ENCODE data around the gene TNFRSF1B.

TNFRSF1B gene

DNA sequence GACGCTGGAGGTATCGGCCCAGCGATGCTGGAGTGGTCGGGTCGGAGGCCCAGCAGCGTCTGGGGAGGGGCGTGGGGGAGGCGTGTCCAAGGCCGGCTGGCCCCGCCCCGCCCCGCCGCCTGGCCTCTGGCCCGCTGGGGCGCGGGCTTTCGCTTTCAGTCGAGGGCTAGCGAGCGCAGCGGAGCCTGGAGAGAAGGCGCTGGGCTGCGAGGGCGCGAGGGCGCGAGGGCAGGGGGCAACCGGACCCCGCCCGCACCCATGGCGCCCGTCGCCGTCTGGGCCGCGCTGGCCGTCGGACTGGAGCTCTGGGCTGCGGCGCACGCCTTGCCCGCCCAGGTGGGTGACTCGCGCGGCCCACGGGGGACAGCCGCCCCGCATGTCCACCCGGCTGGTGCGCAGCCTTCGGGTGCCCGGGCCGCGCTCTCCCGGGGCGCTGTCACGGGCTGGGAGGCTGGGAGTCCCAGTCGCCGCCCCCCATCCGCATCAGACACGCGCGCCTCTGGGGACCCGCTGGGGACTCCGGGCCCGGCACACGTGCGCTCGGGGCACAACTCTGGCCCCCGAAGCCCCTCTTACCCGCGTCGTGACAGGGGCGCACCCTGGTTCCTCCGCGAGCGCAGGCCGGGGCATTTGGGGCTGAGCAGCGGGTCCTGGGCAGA, at the start of gene TNFRSF1B:
TNFRSF1B (plus strand) TSS at position 158 of the 659 bp plus-strand sequence; CDS start at position 259, 101 bp downstream.
- peak; percentile 67 to 77 for DNase-seq

GRCh38 chr1:12121212-12122003, 45.4 kb upstream of the TNFRSF1B start:
- DNase-seq, result peak in 1 of 2 experiments; percentile 48

GRCh38 chr1:12123172-12123571, 43.6 kb upstream of the TNFRSF1B start:
- DNase-seq, result no peak

GRCh38 chr1:12124693-12125421, 41.9 kb upstream of the TNFRSF1B start:
- DNase-seq, result peak; percentile 69 to 75

GRCh38 chr1:12125422-12126355, 41.1 kb upstream of the TNFRSF1B start:
- DNase-seq, result no peak

- no peak for DNase-seq
These were observed 40.0 kb upstream of the TNFRSF1B start for GRCh38 chr1:12126781-12127180.

- DNase-seq, result no peak
These were observed 39.5 kb upstream of the TNFRSF1B start for GRCh38 chr1:12127206-12127810.

GRCh38 chr1:12128120-12128519, 38.7 kb upstream of the TNFRSF1B start:
- DNase-seq, result no peak

DNA sequence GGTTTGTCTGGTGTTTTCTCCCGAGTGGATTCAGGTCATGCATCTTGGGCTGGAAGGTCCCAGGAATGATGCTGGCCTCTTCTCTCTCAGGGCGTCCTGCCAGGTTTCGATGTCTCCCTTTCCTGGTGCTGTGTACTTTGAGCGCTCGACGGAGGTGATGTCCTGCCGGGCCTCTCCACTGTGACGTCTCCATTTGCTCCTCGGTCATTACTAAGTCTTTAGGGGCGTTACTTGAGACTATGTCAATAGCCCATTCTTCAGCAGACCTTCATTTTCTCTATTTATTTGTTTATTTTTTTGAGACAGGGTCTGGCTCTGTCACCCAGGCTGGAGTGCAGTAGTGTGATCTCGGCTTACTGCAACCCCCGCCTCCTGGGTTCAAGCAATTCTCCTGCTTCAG, 37.2 kb upstream of the TNFRSF1B start:
- no peak for DNase-seq

DNA sequence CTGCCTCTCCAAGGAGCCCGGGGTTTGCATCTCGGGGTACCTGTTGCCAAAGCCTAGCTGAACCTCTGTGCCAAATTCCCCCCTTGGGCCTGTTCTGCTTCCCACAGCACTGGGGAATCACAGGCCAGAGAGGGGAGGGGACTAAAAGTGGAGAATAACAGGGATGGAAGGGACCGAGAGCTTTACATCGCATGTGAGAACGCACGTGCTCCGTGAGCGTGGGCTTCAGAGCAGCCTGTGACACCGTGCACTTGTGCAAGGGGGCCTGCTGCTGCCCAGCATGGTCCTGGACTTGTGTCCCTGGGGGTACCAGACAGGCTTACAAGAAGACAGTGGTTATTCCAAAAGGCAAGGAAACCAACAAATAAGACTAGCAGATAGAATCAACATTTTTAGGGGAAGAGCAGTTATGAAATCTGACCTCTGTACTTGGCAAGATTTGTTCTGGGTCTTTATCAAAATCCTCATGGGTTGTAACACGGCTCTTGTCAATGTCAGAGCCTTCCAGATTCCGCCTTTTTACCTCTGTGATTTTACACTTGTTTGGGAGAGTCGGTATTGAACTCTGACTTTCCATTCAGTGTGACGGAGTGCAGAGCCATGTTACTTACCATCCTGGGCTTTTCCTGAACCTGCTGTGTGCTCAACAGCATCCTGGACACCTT, 36.2 kb upstream of the TNFRSF1B start:
- DNase-seq, result no peak

- DNase-seq, result no peak
These were observed 34.7 kb upstream of the TNFRSF1B start for GRCh38 chr1:12132078-12132477.

- no peak for DNase-seq
These were observed 32.1 kb upstream of the TNFRSF1B start for GRCh38 chr1:12134716-12135115.

DNA sequence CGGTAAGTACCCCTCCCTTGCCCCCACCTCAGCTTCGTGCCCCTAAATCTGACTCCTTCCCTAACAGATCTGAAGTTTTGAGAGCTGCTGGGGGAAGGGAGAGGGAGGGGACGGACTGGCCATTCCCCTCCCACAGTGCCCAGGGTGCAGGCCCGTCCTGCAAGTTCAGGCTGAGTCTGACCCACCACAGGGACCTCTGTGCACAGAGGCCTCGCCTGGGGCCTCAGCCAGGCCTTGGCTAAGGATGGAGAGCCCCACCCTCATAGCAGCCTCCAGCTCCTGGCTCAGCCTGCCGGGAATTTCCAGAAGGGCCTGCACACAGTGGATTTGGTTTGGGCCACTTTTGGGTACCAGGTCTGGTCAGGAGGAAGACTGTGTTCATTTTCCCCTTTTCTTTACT, 31.2 kb upstream of the TNFRSF1B start:
- DNase-seq, result no peak

DNA sequence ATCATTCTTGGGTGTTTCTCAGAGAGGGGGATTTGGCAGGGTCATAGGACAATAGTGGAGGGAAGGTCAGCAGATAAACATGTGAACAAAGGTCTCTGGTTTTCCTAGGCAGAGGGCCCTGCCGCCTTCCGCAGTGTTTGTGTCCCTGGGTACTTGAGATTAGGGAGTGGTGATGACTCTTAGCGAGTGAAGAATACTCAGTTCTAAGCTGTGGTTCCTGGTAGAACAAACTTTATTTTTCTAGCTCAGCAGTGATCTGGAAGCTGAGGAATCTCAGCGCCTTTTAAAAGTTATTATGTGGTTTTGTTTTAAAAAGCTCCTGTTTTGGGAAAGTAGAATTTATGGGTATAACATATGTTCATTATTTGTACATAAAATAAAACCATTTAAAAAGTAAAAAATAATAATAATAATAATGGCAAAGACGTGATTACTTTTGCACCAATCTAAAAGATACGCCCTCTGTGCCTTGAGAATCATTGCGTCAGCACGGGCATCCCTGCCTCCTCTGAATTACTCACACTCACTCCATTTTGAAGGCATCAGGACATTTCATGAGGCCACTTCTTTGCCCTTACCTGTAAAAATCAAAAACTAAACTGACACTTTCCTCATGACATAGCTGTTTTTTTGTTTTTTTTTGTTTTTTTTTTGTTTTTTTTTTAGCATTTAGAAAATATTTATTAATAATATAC, 29.7 kb upstream of the TNFRSF1B start:
- DNase-seq, result no peak

DNA sequence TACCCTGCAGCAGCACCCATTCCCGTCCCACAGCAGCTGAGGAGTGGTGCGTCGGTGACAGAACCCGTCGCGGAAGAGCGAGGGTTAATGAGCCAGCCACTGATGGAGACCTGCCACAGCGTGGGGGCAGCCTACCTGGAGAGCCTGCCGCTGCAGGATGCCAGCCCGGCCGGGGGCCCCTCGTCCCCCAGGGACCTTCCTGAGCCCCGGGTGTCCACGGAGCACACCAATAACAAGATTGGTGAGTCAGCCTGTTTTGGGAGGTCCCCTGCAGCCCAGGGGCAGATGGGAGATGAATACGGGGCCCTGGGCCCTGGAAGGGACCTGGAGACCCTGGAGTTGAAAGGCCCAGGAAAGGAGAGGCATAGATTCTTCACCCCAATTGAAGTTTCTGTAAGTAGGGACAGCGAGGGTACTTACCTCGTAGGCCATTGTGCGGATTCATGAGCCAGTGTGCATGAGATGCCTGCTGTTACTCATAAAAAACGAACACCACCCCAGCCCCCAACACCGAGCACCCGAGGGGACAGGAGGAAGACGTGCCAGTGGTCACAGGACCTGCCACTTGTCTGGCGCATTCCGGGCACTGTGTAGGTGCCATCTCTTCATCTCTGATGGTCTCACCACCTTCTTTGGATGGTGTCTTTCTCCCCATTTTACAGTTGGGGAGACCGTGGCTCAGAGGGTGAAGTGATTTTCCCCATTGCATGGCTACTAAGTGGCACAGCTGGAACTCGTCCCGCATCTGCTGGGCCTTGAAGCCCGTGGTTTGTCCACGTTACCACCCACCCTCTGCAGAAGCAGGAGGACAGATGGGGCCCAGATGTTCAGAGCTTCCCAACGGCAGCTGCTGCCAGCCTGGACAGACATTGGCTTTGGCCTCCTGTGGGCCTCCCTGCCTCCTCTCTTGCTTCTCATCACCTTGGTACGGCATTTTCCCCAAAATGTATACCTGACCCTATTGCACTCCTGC, 28.3 kb upstream of the TNFRSF1B start:
- DNase-seq, result no peak

DNA sequence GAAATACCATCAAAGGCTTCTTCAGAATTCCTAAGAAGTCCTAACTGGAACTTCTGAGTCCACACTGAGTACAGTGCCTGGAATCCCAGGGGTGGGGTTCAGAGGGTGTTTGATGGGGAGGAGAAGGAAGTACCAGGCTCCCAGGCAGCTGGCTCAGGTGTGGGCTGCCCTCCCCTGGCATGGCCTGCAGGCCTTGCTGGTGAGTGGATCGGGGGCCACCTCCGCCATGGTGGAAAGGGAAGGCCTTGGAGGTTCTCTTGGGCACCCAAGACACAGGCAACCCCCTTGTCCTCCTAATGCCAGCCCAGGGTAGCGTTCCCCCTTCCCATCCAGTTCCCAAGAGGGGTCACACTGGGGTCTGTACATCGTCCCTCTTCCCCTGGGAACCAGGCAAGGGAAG, 26.8 kb upstream of the TNFRSF1B start:
- DNase-seq, result no peak

DNA sequence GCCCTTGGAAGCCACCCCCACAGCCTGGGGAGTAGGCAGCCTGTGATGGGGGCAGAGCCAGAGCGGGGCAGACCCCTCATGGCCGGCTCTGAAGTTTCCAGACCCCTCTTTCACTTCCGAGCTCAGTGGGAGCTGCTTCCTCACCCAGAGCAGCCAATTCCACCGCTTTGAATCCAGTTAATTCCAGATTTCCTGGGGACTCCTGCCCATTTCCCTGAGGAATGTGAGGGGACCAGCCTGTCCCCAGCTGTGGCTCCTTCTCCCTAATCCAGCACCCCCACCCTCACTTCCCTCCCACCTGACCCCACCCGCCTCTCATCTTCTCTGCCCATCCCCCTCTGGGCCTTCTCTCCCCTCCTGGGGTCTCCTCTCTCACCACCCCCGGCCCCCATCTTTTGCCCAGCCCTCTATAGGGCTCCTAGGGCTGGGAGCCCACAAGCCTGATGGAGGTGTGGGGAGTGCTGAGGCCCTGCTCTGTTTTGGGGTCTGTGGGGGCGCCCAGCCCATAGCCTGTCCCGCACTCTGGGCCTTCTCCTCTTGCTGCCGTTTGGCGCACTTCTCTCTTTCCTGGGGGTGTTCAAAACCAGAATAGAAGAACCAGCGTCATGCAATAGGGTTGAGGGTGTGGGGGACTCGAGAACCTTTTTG, 26.2 kb upstream of the TNFRSF1B start:
- no peak for DNase-seq

GRCh38 chr1:12141163-12141850, 25.5 kb upstream of the TNFRSF1B start:
- DNase-seq, result no peak
